Measurements from ENCODE around the gene KIF5C. TPM values are rescaled to one million over a fixed set of nuclear protein-coding genes. Genes with fewer than 3 reads are reported as not detected.

Gene KIF5C
- total RNA-seq, 1 experiment from 2014 or later: 0.87 TPM

DNA sequence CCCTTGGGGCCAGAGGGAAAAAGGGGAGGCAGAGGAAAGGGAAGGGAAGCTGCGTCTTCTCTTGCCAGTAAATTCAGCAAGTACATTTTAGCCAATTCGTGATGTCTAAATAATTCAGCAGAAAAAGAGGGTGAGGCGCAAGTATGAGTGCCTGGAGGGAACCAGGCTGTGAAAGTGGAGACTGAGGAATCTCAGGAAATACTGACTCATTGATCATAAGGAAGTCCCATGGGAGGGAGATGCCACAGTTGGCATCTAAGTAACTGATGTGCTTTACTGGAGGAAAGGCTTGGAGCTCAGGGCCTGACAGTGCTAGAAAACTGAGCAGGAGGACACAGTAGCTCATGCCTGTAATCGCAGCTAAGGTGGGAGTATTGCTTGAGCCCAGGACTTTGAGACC lies 31.1 kb downstream of the KIF5C start:
- no peak overlapping the region for H3K4me3 Mint-ChIP-seq (ENCODE audit: low read depth, unreplicated experiment)
- no peaks in the 10 kb centered on the region for H3K4me1 Mint-ChIP-seq (ENCODE audit: low read depth, unreplicated experiment)
- DNase-seq: no peak
- TF ChIP-seq, protein P1, sequence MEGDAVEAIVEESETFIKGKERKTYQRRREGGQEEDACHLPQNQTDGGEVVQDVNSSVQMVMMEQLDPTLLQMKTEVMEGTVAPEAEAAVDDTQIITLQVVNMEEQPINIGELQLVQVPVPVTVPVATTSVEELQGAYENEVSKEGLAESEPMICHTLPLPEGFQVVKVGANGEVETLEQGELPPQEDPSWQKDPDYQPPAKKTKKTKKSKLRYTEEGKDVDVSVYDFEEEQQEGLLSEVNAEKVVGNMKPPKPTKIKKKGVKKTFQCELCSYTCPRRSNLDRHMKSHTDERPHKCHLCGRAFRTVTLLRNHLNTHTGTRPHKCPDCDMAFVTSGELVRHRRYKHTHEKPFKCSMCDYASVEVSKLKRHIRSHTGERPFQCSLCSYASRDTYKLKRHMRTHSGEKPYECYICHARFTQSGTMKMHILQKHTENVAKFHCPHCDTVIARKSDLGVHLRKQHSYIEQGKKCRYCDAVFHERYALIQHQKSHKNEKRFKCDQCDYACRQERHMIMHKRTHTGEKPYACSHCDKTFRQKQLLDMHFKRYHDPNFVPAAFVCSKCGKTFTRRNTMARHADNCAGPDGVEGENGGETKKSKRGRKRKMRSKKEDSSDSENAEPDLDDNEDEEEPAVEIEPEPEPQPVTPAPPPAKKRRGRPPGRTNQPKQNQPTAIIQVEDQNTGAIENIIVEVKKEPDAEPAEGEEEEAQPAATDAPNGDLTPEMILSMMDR (IDR thresholded peaks at IDR 0.05; ENCODE audit: unreplicated experiment): no peak
- H3K27me3 Mint-ChIP-seq (ENCODE audit: unreplicated experiment): peaks cover 79% of the 10 kb centered on the region
- H3K27ac Mint-ChIP-seq (ENCODE audit: unreplicated experiment): no peak overlapping the region
- no peaks in the 10 kb centered on the region for H3K9me3 Mint-ChIP-seq (ENCODE audit: low read depth, unreplicated experiment)
- intact Hi-C loops (cut with micrococcal nuclease; ENCODE audit: unreplicated experiment): no loop called here
- no TSS peak for BruUV-seq (replicated peaks)
- H3K36me3 Mint-ChIP-seq (ENCODE audit: insufficient read depth, unreplicated experiment): no peaks in the 10 kb centered on the region
- CTCF ChIA-PET: interaction anchor here (0.6 kb wide), 1 partner anchor 385 kb away, joined by 8 read pairs; no protein-coding TSS in a partner anchor

DNA sequence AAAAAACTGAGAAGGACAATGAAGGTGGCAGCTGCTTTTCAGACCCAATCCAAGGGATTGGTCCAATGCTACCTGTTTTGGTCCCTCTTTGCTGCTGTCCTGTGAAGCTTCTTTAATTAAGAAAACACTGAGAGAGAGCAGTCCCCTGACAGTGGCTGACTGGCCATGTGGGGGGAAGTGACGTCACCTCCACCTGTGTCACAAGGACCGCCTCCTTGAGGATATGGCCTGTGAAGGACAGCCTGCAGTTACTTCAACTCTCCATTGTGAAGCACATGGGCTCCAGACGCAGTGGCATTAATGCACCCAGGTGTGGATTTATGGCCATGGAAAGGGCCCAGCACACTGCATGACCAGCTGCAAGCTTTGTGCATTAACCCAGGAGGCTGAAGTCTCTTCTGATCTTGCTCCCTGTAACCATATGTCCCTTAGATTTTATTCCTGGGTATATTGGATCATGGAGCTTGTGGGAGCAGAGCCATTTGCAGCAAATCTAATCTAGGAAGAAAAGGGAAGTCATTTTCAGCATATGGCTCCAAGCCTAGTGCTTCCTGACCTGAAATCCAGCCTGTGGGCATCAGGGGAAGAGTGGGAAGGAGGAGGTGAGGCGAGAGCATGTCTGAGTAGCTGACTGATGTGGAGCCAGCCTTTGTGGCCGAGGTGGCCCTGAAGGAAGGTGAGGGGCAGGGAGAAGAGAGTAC lies 32.2 kb downstream of the KIF5C start:
- TF ChIP-seq, protein P1 (IDR thresholded peaks at IDR 0.05; ENCODE audit: unreplicated experiment): no peak
- H3K36me3 Mint-ChIP-seq (ENCODE audit: insufficient read depth, unreplicated experiment): no peaks in the 10 kb centered on the region
- no peak for DNase-seq
- no peak overlapping the region for H3K4me3 Mint-ChIP-seq (ENCODE audit: low read depth, unreplicated experiment)
- no peaks in the 10 kb centered on the region for H3K9me3 Mint-ChIP-seq (ENCODE audit: low read depth, unreplicated experiment)
- no TSS peak for BruUV-seq (replicated peaks)
- intact Hi-C loops (cut with micrococcal nuclease; ENCODE audit: unreplicated experiment): no loop called here
- H3K27me3 Mint-ChIP-seq (ENCODE audit: unreplicated experiment): peaks cover 76% of the 10 kb centered on the region
- no peaks in the 10 kb centered on the region for H3K4me1 Mint-ChIP-seq (ENCODE audit: low read depth, unreplicated experiment)
- CTCF ChIA-PET: no interaction called here
- H3K27ac Mint-ChIP-seq (ENCODE audit: unreplicated experiment): no peak overlapping the region

DNA sequence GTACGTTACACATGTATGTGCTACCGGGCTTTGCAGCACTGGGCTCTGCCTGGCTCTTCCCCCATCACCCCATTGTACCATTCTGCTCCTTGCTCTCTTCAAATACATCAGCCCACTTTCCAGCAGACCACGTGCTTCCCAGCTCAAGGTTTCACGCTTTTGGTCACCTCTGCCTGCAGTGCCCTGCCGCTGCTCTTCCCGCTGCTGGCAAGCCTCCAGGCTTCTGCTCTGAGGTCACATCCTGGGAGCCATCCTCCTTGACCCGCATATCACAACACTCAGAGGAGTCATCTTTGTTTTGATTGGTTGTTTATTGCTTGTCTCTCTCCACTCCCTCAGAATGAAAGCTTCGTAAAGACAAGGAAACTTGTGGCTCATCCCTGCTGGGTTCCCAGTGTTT lies 34.1 kb downstream of the KIF5C start:
- H3K27me3 Mint-ChIP-seq (ENCODE audit: unreplicated experiment): peaks cover 72% of the 10 kb centered on the region
- no peaks in the 10 kb centered on the region for H3K9me3 Mint-ChIP-seq (ENCODE audit: low read depth, unreplicated experiment)
- no peak overlapping the region for H3K27ac Mint-ChIP-seq (ENCODE audit: unreplicated experiment)
- no peak for DNase-seq
- TF ChIP-seq, protein P1 (IDR thresholded peaks at IDR 0.05; ENCODE audit: unreplicated experiment): no peak
- intact Hi-C loops (cut with micrococcal nuclease; ENCODE audit: unreplicated experiment): no loop called here
- no peak overlapping the region for H3K4me3 Mint-ChIP-seq (ENCODE audit: low read depth, unreplicated experiment)
- no peaks in the 10 kb centered on the region for H3K4me1 Mint-ChIP-seq (ENCODE audit: low read depth, unreplicated experiment)
- CTCF ChIA-PET: interaction anchor here (0.9 to 1.4 kb wide), 2 partner anchors 19 to 68 kb away, joined by 3 read pairs; no protein-coding TSS in a partner anchor
- H3K36me3 Mint-ChIP-seq (ENCODE audit: insufficient read depth, unreplicated experiment): no peaks in the 10 kb centered on the region
- no TSS peak for BruUV-seq (replicated peaks)

DNA sequence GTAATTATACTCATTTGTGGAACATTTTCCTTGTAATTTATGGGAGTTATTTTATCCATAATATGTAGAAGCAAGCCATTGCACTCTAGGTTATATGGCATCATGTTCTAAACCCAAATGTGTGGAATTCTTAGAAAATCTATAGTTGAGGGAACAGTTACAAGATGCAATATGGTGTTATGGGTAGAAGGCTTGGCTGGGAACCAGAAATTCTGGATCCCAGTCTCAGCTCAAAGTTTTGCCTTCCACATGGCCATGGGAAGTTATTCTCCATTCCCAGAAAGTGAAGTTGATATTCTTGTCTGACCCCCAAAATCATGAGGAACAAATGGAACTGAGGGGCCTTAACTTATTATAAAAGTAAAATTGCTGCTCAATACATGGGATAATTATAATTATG lies 38.0 kb downstream of the KIF5C start:
- H3K4me1 Mint-ChIP-seq (ENCODE audit: low read depth, unreplicated experiment): no peaks in the 10 kb centered on the region
- H3K4me3 Mint-ChIP-seq (ENCODE audit: low read depth, unreplicated experiment): no peak overlapping the region
- intact Hi-C loops (cut with micrococcal nuclease; ENCODE audit: unreplicated experiment): no loop called here
- H3K27me3 Mint-ChIP-seq (ENCODE audit: unreplicated experiment): peaks cover 89% of the 10 kb centered on the region
- CTCF ChIA-PET: no interaction called here
- no TSS peak for BruUV-seq (replicated peaks)
- no peaks in the 10 kb centered on the region for H3K36me3 Mint-ChIP-seq (ENCODE audit: insufficient read depth, unreplicated experiment)
- no peaks in the 10 kb centered on the region for H3K9me3 Mint-ChIP-seq (ENCODE audit: low read depth, unreplicated experiment)
- TF ChIP-seq, protein P1 (IDR thresholded peaks at IDR 0.05; ENCODE audit: unreplicated experiment): no peak
- no peak overlapping the region for H3K27ac Mint-ChIP-seq (ENCODE audit: unreplicated experiment)
- DNase-seq: no peak

Data from Calu3 (cell line).